T47D (cell line): ENCODE results near the gene DIAPH1.

Experiments used
- DNase-seq, 2 experiments: peaks; one replicate each; pipeline versions ENCODE4 v3.0.0 to v3.0.0-alpha.2; 2011 to 2012; ENCODE audit warnings: low read depth in 1 of 2, low spot score in 1 of 2
- JUND ChIP-seq: IDR thresholded peaks from 2 replicates; pipeline ENCODE4 v1.6.1; 2012; ENCODE audit warnings: low read depth
- in situ Hi-C: cut with HindIII; loops from 2 replicates; pipeline ENCODE4 v1.10.0; 2016; ENCODE audit warnings: low sequenced_read_pairs, low pct_unique_long_range_greater_than_20kb

Gene DIAPH1

DNA sequence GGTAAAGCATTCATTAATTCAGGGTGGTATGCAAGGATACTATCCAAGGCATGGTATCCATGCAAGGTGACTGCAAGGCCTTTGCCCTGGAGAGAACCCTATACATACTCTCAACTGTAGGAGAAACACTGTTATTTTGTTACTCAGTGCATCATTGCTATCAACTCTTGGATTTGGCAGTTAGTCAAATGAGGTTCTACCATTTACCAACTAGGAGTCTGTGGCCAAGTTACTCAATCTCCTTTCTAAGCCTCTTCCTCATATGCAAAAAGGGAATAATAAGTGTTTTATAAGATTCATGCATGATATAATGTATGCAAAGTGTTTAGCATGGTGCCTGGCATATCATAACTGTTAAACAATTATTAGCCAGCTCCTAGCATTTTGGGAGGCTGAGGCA, 139.0 kb downstream of the DIAPH1 start:
- in situ Hi-C loops: no loop called here
- no peak for DNase-seq
- TF ChIP-seq JUND: no peak

DNA sequence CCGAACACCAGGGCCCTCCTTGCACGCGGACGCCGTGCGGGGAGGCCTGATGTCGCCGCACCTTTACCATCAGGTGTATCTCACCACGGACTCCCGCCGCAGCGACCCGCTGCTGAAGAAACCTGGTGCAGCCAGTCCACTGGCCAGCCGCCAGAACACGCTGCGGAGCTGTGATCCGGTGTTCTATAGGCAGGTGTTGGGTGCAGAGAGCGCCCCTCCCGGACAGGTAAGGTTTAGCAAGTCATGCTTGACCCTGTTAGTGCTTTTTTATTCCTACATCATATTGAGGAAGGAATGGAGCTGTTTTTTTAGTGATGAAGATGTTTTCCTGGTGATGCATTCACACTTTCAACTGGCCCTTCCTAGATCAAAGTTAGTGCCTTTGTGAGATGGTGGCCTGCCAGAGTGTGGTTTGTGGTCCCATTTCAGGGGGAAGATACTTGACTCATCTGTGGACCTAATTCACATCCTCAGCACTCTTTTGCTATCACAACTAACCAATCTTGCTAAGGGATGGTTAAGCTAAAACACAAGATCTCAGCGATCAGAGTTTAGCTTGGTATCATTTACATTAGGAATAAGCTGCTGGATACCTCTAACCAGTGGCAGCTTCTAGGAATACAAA, 140.4 kb downstream of the DIAPH1 start:
- TF ChIP-seq JUND: no peak
- in situ Hi-C loops: no loop called here

DNA sequence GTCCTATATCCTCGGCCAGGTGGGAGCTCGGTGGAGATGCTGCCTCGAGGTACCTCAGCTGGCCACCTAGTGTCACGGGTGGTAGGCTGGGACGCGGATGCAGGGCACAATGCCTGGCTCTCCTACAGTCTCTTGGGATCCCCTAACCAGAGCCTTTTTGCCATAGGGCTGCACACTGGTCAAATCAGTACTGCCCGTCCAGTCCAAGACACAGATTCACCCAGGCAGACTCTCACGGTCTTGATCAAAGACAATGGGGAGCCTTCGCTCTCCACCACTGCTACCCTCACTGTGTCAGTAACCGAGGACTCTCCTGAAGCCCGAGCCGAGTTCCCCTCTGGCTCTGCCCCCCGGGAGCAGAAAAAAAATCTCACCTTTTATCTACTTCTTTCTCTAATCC, 141.0 kb downstream of the DIAPH1 start:
- DNase-seq: no peak
- in situ Hi-C loops: no loop called here
- TF ChIP-seq JUND: no peak

More for the DNA sequence above, 140.4 kb downstream of the DIAPH1 start:
- peak in 1 of 2 experiments; percentile 53 for DNase-seq

- in situ Hi-C loops: no loop called here
- no peak for TF ChIP-seq JUND
- no peak for DNase-seq
These were observed 141.7 kb downstream of the DIAPH1 start for GRCh38 chr5:141477044-141477575.

DNA sequence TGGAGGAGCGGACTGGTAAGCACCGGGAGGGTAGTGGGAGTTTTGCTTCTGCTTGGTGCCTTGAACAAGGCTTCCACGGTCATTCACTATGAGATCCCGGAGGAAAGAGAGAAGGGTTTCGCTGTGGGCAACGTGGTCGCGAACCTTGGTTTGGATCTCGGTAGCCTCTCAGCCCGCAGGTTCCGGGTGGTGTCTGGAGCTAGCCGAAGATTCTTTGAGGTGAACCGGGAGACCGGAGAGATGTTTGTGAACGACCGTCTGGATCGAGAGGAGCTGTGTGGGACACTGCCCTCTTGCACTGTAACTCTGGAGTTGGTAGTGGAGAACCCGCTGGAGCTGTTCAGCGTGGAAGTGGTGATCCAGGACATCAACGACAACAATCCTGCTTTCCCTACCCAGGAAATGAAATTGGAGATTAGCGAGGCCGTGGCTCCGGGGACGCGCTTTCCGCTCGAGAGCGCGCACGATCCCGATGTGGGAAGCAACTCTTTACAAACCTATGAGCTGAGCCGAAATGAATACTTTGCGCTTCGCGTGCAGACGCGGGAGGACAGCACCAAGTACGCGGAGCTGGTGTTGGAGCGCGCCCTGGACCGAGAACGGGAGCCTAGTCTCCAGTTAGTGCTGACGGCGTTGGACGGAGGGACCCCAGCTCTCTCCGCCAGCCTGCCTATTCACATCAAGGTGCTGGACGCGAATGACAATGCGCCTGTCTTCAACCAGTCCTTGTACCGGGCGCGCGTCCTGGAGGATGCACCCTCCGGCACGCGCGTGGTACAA, 142.5 kb downstream of the DIAPH1 start:
- peak; percentile 70 to 83 for DNase-seq
- no peak for TF ChIP-seq JUND
- in situ Hi-C loops: no loop called here

- in situ Hi-C loops: no loop called here
- no peak for TF ChIP-seq JUND
- DNase-seq: peak; percentile 99
These were observed 143.1 kb downstream of the DIAPH1 start, which contains the start of gene PCDHGC3 for GRCh38 chr5:141475625-141476131. Gene PCDHGC3 (plus strand): TSS chr5:141475966. CDS start chr5:141476117, 151 bp downstream.

DNA sequence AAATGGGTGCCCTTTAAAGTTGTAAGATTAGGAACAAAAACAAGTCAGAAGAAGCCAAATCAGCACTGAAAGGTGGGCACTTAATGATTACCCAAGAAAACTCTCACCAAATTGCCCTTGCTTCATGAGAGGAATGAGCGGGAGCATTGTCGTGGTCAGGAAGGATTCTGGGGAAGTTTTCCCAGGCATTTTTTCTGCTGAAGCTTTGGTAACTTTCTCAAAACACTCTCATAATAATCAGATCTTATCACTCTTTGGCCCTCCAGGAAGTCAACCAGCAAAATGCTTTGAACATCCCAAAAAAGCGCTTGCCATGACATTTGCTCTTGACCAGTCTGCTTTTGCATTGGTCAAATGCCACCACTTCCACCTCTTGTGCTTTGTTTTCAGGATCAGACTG, 153.4 kb downstream of the DIAPH1 start:
- TF ChIP-seq JUND: no peak
- in situ Hi-C loops: no loop called here
- no peak for DNase-seq
